PFSK-1 (cell line): ENCODE data around the gene APOC4.
"Not testable (repeated sequence)": the region's sequence is repeated elsewhere in the genome, so short reads cannot be mapped to it uniquely, and the experiment has no call there.

Experiments used
- FOXP2 ChIP-seq: optimal IDR thresholded peaks from 2 replicates; pipeline ENCODE3; 2011; ENCODE audit warnings: borderline replicate concordance, control low read depth, inconsistent platforms; ENCODE audit not compliant: insufficient read depth; ENCODE audit errors: extremely low read length, extremely low read depth
- POLR2AphosphoS5 ChIP-seq: IDR thresholded peaks from 2 replicates; pipeline ENCODE4 v1.6.1; 2012; ENCODE audit warnings: low read depth, mild to moderate bottlenecking, control low read depth, low read length, moderate library complexity
- REST ChIP-seq, 2 experiments: IDR thresholded peaks; 2 replicates each; pipeline versions ENCODE4 v1.6.1 to v1.8.0; 2011 to 2012; ENCODE audit warnings: low read depth in 2 of 2, low read length in 2 of 2, control low read depth in 1 of 2, inconsistent platforms in 1 of 2, mild to moderate bottlenecking in 1 of 2, moderate library complexity in 1 of 2; ENCODE audit not compliant: insufficient read depth in 1 of 2
- SIN3A ChIP-seq: IDR thresholded peaks from 2 replicates; pipeline ENCODE4 v1.6.1; 2012; ENCODE audit warnings: mild to moderate bottlenecking, low read length, moderate library complexity, borderline replicate concordance; ENCODE audit not compliant: insufficient read depth
- TAF1 ChIP-seq: IDR thresholded peaks from 2 replicates; pipeline ENCODE4 v1.6.1; 2012; ENCODE audit warnings: low read length, control low read depth, borderline replicate concordance; ENCODE audit not compliant: insufficient read depth

APOC4 gene

GRCh38 chr19:44909775-44910174 lies 32.3 kb upstream of the APOC4 start:
- TF ChIP-seq SIN3A: no peak
- TF ChIP-seq FOXP2: no peak
- TF ChIP-seq TAF1: no peak
- no peak for TF ChIP-seq REST (IDR thresholded peaks at IDR 0.05; ENCODE audit: insufficient read depth in 1 of 2, low read depth in 2 of 2, low read length in 2 of 2)
- TF ChIP-seq POLR2AphosphoS5: no peak

DNA sequence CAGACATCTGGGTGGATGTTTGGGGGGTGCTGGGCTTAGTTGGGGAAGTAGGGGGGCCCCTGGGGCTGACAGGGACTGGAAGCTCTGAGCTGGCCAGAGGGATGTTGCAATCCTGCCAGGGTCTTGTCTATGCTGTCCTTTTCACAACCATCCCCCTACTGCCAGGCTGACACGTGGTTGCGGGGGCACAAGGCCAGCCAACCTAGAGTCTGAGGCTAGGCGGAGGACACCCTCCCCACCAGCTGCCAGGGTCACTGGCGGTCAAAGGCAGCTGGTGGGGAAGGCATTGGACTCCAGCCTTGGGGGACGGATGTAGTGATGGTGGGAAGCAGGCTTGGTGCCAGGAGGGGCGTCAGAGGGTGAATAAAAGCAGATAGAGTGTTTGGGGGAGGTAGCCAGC lies 29.2 kb upstream of the APOC4 start:
- TF ChIP-seq REST (IDR thresholded peaks at IDR 0.05; ENCODE audit: insufficient read depth in 1 of 2, low read depth in 2 of 2, low read length in 2 of 2): no peak
- TF ChIP-seq FOXP2: no peak
- TF ChIP-seq TAF1: no peak
- no peak for TF ChIP-seq POLR2AphosphoS5
- no peak for TF ChIP-seq SIN3A

DNA sequence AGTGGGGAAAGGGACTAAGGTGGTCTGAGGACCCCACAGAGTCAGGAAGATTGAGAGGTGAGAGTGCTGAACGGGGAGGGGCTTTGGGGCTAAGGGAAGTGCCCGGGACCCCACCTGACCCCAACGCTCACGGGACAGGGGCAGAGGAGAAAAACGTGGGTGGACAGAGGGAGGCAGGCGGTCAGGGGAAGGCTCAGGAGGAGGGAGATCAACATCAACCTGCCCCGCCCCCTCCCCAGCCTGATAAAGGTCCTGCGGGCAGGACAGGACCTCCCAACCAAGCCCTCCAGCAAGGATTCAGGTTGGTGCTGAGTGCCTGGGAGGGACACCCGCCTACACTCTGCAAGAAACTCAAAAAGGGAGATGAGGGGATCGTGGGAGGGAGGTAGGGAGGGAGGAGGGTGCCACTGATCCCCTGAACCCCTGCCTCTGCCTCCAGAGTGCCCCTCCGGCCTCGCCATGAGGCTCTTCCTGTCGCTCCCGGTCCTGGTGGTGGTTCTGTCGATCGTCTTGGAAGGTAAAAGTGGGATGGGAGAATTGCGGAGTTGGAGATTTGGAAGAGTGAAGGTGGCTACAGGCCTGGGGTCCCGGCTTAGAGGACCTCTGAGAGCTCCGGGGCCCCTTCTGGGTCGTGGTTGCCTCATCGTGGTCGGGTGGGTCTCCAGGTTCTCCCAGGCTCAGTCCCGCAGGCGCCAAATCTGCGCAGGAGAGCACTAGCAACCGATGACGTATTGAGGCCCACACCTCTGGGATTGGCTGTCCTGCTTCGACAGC lies 27.4 kb upstream of the APOC4 start, which contains the start of gene APOC1:
APOC1 (plus strand) TSS at position 176 of the 774 bp plus-strand sequence; CDS start at position 460, 284 bp downstream.
- TF ChIP-seq REST (IDR thresholded peaks at IDR 0.05; ENCODE audit: insufficient read depth in 1 of 2, low read depth in 2 of 2, low read length in 2 of 2); SIN3A; TAF1: not testable (repeated sequence)

GRCh38 chr19:44924243-44924725 lies 17.8 kb upstream of the APOC4 start:
- TF ChIP-seq TAF1 (no peak), REST (IDR thresholded peaks at IDR 0.05; ENCODE audit: insufficient read depth in 1 of 2, low read depth in 2 of 2, low read length in 2 of 2) (no peak), POLR2AphosphoS5 (no peak), FOXP2 (no peak), SIN3A (no peak)
